Caco-2 (cell line): Measurements from ENCODE around the gene PPP6R2. TPM values are rescaled to one million over a fixed set of nuclear protein-coding genes. Genes with fewer than 3 reads are reported as not detected.
"Not testable (repeated sequence)": the region's sequence is repeated elsewhere in the genome, so short reads cannot be mapped to it uniquely, and the experiment has no call there.

Experiments used
- BruUV-seq: library from RNA; stranded (reverse); fragments of 400-500 nt; replicated peaks from 2 replicates; lab custom pipeline; 2021; lab: Mats Ljungman, UMichigan
- CTCF ChIA-PET: fragments of 300-600 bp; sonication (Branson Sonifier 250); formaldehyde crosslinking; loops from one replicate; lab custom pipeline; 2022; ENCODE audit warnings: antibody characterized with exemption; lab: Charles Lee
- POLR2A ChIA-PET: fragments of 300-600 bp; sonication (Branson Sonifier 250); formaldehyde crosslinking; loops from one replicate; lab custom pipeline; 2022; ENCODE audit warnings: antibody characterized with exemption; lab: Charles Lee
- DNase-seq, 2 experiments: peaks; one replicate each; pipeline versions ENCODE4 v3.0.0 to v3.0.0-alpha.2; 2020 to 2022
- H3K27me3 ChIP-seq: replicated peaks from 2 replicates; pipeline ENCODE4 v1.6.0; 2011; ENCODE audit warnings: low read length; ENCODE audit not compliant: control insufficient read depth, insufficient read depth
- H3K36me3 ChIP-seq: 2 replicates; pipeline ENCODE4 v1.5.1; 2011; ENCODE audit warnings: low read length; ENCODE audit not compliant: control insufficient read depth, insufficient read depth
- H3K4me1 ChIP-seq: fragments of 250-450 bp; sonication (Bioruptor Pico); 2 replicates; pipeline ENCODE4 v1.5.1; 2020; ENCODE audit warnings: mild to moderate bottlenecking
- H3K4me3 ChIP-seq: 2 replicates; pipeline ENCODE4 v1.5.1; 2011; ENCODE audit warnings: low read depth, mild to moderate bottlenecking, control low read depth, low read length
- H3K9me3 ChIP-seq: fragments of 250-450 bp; sonication (Bioruptor Pico); 2 replicates; pipeline ENCODE4 v1.5.1; 2020; ENCODE audit warnings: mild to moderate bottlenecking, moderate library complexity
- H3K27ac Mint-ChIP-seq: one replicate; pipeline ENCODE4 v1.8.0; 2022; ENCODE audit warnings: mixed read lengths; ENCODE audit not compliant: unreplicated experiment
- H3K27me3 Mint-ChIP-seq: one replicate; pipeline ENCODE4 v1.8.0; 2022; ENCODE audit warnings: mixed read lengths; ENCODE audit not compliant: insufficient read depth, unreplicated experiment
- H3K36me3 Mint-ChIP-seq: one replicate; pipeline ENCODE4 v1.8.0; 2022; ENCODE audit warnings: mild to moderate bottlenecking, mixed read lengths; ENCODE audit not compliant: insufficient read depth, unreplicated experiment
- H3K4me1 Mint-ChIP-seq: one replicate; pipeline ENCODE4 v1.8.0; 2022; ENCODE audit warnings: low read depth, mixed read lengths; ENCODE audit not compliant: unreplicated experiment
- H3K4me3 Mint-ChIP-seq: one replicate; pipeline ENCODE4 v1.8.0; 2022; ENCODE audit warnings: mild to moderate bottlenecking, moderate library complexity, mixed read lengths; ENCODE audit not compliant: unreplicated experiment
- H3K9me3 Mint-ChIP-seq: one replicate; pipeline ENCODE4 v1.8.0; 2022; ENCODE audit warnings: mixed read lengths; ENCODE audit not compliant: unreplicated experiment
- intact Hi-C: fragments of 100-400 bp; cut with micrococcal nuclease; formaldehyde crosslinking; loops from one replicate; pipeline ENCODE4 v1.10.0; 2022; ENCODE audit not compliant: unreplicated experiment
- total RNA-seq: library from RNA; stranded (reverse); gene quantifications from 2 replicates; pipeline ENCODE4 v1.2.3, GENCODE V29; 2022
- TF ChIP-seq, protein P1 (sequence below), 2 experiments: fragments of 200-600 bp in 1 of 2; IDR thresholded peaks; 1 replicate in 1 of 2; 2 replicates in 1 of 2; pipeline versions ENCODE4 v1.5.1 to v1.8.0; 2011 to 2022; ENCODE audit warnings: antibody characterized with exemption in 1 of 2, control low read depth in 1 of 2, inconsistent platforms in 1 of 2, low read depth in 1 of 2, low read length in 1 of 2, mild to moderate bottlenecking in 1 of 2, moderate library complexity in 1 of 2; ENCODE audit not compliant: insufficient read depth in 1 of 2, severe bottlenecking in 1 of 2, unreplicated experiment in 1 of 2

Gene PPP6R2
- total RNA-seq, 1 experiment from 2014 or later, result 60.7 TPM

GRCh38 chr22:50371101-50371648 is 28.0 kb downstream of the PPP6R2 start:
- no peak overlapping the region for H3K4me3 Mint-ChIP-seq
- TF ChIP-seq, protein P1, sequence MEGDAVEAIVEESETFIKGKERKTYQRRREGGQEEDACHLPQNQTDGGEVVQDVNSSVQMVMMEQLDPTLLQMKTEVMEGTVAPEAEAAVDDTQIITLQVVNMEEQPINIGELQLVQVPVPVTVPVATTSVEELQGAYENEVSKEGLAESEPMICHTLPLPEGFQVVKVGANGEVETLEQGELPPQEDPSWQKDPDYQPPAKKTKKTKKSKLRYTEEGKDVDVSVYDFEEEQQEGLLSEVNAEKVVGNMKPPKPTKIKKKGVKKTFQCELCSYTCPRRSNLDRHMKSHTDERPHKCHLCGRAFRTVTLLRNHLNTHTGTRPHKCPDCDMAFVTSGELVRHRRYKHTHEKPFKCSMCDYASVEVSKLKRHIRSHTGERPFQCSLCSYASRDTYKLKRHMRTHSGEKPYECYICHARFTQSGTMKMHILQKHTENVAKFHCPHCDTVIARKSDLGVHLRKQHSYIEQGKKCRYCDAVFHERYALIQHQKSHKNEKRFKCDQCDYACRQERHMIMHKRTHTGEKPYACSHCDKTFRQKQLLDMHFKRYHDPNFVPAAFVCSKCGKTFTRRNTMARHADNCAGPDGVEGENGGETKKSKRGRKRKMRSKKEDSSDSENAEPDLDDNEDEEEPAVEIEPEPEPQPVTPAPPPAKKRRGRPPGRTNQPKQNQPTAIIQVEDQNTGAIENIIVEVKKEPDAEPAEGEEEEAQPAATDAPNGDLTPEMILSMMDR (IDR thresholded peaks at IDR 0.05; ENCODE audit: insufficient read depth in 1 of 2, low read depth in 1 of 2, low read length in 1 of 2, severe bottlenecking in 1 of 2, unreplicated experiment in 1 of 2), result no peak
- ChIA-PET POLR2A (no interaction called here), CTCF (no interaction called here)
- H3K36me3 Mint-ChIP-seq, result peaks cover 61% of the 10 kb centered on the region
- no peaks in the 10 kb centered on the region for H3K9me3 Mint-ChIP-seq
- no peaks in the 10 kb centered on the region for H3K27me3 ChIP-seq
- no peaks in the 10 kb centered on the region for H3K4me1 ChIP-seq
- H3K27ac Mint-ChIP-seq, result no peak overlapping the region
- H3K4me1 Mint-ChIP-seq, result no peaks in the 10 kb centered on the region
- BruUV-seq, result no TSS peak
- peaks cover 1% of the 10 kb centered on the region; the same call in 1 of the 2 replicates for H3K36me3 ChIP-seq
- no peak for DNase-seq
- intact Hi-C loops, result no loop called here
- H3K4me3 ChIP-seq, result no peak overlapping the region
- no peaks in the 10 kb centered on the region for H3K27me3 Mint-ChIP-seq
- no peaks in the 10 kb centered on the region for H3K9me3 ChIP-seq

- H3K27ac Mint-ChIP-seq, result no peak overlapping the region
- H3K36me3 Mint-ChIP-seq, result peaks cover 76% of the 10 kb centered on the region
- TF ChIP-seq, protein P1 (IDR thresholded peaks at IDR 0.05; ENCODE audit: insufficient read depth in 1 of 2, low read depth in 1 of 2, low read length in 1 of 2, severe bottlenecking in 1 of 2, unreplicated experiment in 1 of 2), result no peak
Observed at GRCh38 chr22:50376085-50376651, 33.0 kb downstream of the PPP6R2 start.

DNA sequence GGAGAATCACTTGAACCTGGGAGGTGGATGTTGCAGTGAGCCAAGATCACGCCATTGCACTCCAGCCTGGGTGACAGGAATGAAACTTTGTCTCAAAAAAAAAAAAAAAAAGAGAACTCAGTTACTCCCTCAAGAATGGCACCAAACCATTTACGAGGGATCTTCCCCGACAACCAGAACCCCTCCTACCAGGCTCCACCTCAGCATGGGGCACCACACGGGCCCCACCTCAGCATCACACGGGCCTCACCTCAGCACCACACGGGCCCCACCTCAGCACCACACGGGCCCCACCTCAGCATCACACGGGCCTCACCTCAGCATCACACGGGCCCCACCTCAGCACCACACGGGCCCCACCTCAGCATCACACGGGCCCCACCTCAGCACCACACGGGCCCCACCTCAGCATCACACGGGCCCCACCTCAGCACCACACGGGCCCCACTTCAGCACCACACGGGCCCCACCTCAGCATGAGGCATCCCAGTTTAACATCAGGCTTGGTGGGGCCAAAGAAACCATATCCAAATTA is 38.0 kb downstream of the PPP6R2 start:
- H3K9me3 Mint-ChIP-seq, POLR2A ChIA-PET, H3K4me1 ChIP-seq, H3K27me3 ChIP-seq, H3K9me3 ChIP-seq, CTCF ChIA-PET, BruUV-seq, H3K4me3 Mint-ChIP-seq, H3K4me1 Mint-ChIP-seq, H3K4me3 ChIP-seq, H3K27me3 Mint-ChIP-seq, H3K27ac Mint-ChIP-seq, DNase-seq, H3K36me3 ChIP-seq, intact Hi-C loops: not testable (repeated sequence)
- peaks cover 58% of the 10 kb centered on the region for H3K36me3 Mint-ChIP-seq

More at GRCh38 chr22:50376085-50376651, 33.0 kb downstream of the PPP6R2 start:
- Histone ChIP-seq H3K36me3 (peaks cover 1% of the 10 kb centered on the region; the same call in 1 of the 2 replicates), H3K4me3 (no peak overlapping the region), H3K9me3 (no peaks in the 10 kb centered on the region), H3K4me1 (no peaks in the 10 kb centered on the region), H3K27me3 (no peaks in the 10 kb centered on the region)
- no peaks in the 10 kb centered on the region for H3K9me3 Mint-ChIP-seq
- intact Hi-C loops, result no loop called here
- H3K4me3 Mint-ChIP-seq, result no peak overlapping the region
- POLR2A ChIA-PET, result no interaction called here
- BruUV-seq, result no TSS peak
- CTCF ChIA-PET, result no interaction called here
- no peak for DNase-seq
- H3K4me1 Mint-ChIP-seq, result no peaks in the 10 kb centered on the region
- H3K27me3 Mint-ChIP-seq, result no peaks in the 10 kb centered on the region
